ENCODE measurements around the gene CDC37.

- TF ChIP-seq, protein P1, sequence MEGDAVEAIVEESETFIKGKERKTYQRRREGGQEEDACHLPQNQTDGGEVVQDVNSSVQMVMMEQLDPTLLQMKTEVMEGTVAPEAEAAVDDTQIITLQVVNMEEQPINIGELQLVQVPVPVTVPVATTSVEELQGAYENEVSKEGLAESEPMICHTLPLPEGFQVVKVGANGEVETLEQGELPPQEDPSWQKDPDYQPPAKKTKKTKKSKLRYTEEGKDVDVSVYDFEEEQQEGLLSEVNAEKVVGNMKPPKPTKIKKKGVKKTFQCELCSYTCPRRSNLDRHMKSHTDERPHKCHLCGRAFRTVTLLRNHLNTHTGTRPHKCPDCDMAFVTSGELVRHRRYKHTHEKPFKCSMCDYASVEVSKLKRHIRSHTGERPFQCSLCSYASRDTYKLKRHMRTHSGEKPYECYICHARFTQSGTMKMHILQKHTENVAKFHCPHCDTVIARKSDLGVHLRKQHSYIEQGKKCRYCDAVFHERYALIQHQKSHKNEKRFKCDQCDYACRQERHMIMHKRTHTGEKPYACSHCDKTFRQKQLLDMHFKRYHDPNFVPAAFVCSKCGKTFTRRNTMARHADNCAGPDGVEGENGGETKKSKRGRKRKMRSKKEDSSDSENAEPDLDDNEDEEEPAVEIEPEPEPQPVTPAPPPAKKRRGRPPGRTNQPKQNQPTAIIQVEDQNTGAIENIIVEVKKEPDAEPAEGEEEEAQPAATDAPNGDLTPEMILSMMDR (conservative IDR thresholded peaks at IDR 0.05; ENCODE audit: low read depth, low read length), result no peak
- TF ChIP-seq MAZ (IDR thresholded peaks at IDR 0.05; ENCODE audit: borderline replicate concordance, low read depth, low read length), result no peak
- no peak for TF ChIP-seq SMC3 (IDR thresholded peaks at IDR 0.05; ENCODE audit: low read depth, low read length)
- no peak for TF ChIP-seq FOS (IDR thresholded peaks at IDR 0.05; ENCODE audit: low read depth, low read length)
- TF ChIP-seq CEBPB (IDR thresholded peaks at IDR 0.05; ENCODE audit: low read depth, low read length), result no peak
- TF ChIP-seq POLR2A (IDR thresholded peaks at IDR 0.05; ENCODE audit: low read depth, low read length), result no peak
- TF ChIP-seq MAFK (IDR thresholded peaks at IDR 0.05; ENCODE audit: low read depth, low read length), result no peak
- TF ChIP-seq, protein P2, sequence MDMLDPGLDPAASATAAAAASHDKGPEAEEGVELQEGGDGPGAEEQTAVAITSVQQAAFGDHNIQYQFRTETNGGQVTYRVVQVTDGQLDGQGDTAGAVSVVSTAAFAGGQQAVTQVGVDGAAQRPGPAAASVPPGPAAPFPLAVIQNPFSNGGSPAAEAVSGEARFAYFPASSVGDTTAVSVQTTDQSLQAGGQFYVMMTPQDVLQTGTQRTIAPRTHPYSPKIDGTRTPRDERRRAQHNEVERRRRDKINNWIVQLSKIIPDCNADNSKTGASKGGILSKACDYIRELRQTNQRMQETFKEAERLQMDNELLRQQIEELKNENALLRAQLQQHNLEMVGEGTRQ (IDR thresholded peaks at IDR 0.05; ENCODE audit: low read depth, low read length), result no peak
- TF ChIP-seq BHLHE40 (IDR thresholded peaks at IDR 0.05; ENCODE audit: low read depth, low read length), result no peak
- TF ChIP-seq MXI1 (IDR thresholded peaks at IDR 0.05; ENCODE audit: borderline replicate concordance, low read depth, low read length), result no peak
- no peak for TF ChIP-seq CHD1 (IDR thresholded peaks at IDR 0.05; ENCODE audit: low read depth, low read length)
Measured at GRCh38 chr19:10364644-10365043, 38.7 kb downstream of the CDC37 start.

All from IMR-90 (cell line).